ENCODE results near the gene RNF227. TPM values are rescaled to one million over a fixed set of nuclear protein-coding genes. Genes with fewer than 3 reads are reported as not detected.

The RNF227 gene
- total and polyA plus RNA-seq, 2 of the 13 experiments (the other 11 are each of a cell fraction or from before 2014, with no cell fraction given), result 0.20 to 0.79 TPM

DNA sequence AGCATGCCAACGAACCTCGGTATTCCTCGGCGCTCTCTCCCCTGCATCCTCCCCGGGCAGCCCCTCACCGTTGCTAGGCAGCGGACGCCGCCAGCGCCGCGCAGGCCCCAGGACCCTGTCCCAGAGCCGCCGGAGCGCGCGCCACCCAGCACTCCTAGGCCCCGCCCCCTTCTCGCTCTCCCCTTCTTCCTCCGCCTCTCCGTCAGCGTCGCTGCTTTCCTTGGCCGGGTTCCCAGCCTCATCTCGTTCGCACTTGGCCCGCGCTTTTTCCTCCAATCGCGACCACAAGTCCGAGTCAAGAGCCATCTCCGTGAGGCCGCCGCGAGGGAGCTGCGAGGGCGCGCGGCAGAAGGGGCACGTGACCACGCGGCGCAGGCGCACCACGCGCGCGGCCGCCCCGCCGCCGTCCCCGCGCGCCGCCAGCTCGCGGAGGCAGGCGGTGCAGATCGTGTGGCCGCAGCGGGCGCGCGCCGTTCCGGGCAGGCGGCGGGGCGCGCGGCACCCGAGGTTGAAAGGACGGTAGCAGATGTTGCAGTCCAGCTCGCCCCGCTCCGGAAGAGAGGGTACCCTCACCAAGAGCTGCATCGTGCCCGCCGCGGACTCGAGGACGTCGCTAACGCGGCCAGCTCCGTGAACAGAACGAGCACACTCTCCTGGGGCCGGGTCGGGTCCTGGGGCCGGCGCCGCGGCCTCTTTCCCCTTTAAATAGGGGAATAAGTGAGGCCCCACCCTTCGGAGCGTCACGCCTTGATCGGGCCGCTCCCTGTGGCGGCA is at the start of gene RNF227 (continued):
- TF ChIP-seq ZNF296 (CRISPR knock-in tag; conservative IDR thresholded peaks at IDR 0.05), result peak; percentile 68; the same call in 1 of the 2 replicates
- no peak for TF ChIP-seq CC2D1A (CRISPR knock-in tag; IDR thresholded peaks at IDR 0.05)
- no peak for TF ChIP-seq JARID2 (CRISPR knock-in tag; IDR thresholded peaks at IDR 0.05; ENCODE audit: insufficient replicate concordance)
- TF ChIP-seq RORA (CRISPR knock-in tag; IDR thresholded peaks at IDR 0.05), result no peak
- TF ChIP-seq ZNF3 (CRISPR knock-in tag; IDR thresholded peaks at IDR 0.05), result no peak
- no peak for TF ChIP-seq ZMYM3 (CRISPR knock-in tag; IDR thresholded peaks at IDR 0.05)
- TF ChIP-seq, protein P1, sequence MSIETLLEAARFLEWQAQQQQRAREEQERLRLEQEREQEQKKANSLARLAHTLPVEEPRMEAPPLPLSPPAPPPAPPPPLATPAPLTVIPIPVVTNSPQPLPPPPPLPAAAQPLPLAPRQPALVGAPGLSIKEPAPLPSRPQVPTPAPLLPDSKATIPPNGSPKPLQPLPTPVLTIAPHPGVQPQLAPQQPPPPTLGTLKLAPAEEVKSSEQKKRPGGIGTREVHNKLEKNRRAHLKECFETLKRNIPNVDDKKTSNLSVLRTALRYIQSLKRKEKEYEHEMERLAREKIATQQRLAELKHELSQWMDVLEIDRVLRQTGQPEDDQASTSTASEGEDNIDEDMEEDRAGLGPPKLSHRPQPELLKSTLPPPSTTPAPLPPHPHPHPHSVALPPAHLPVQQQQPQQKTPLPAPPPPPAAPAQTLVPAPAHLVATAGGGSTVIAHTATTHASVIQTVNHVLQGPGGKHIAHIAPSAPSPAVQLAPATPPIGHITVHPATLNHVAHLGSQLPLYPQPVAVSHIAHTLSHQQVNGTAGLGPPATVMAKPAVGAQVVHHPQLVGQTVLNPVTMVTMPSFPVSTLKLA (IDR thresholded peaks at IDR 0.05), result no peak
- TF ChIP-seq HOXA9 (CRISPR knock-in tag; IDR thresholded peaks at IDR 0.05; ENCODE audit: borderline replicate concordance), result peak; percentile 96
- peak; percentile 85; the same call in 1 of the 2 replicates for TF ChIP-seq ZNF33B (CRISPR knock-in tag; IDR thresholded peaks at IDR 0.05)
- TF ChIP-seq HDAC2 (CRISPR knock-in tag; IDR thresholded peaks at IDR 0.05), result no peak
- TF ChIP-seq AHR (CRISPR knock-in tag; IDR thresholded peaks at IDR 0.05), result peak; percentile 71; the same call in 1 of the 2 replicates
- TF ChIP-seq, protein P2, sequence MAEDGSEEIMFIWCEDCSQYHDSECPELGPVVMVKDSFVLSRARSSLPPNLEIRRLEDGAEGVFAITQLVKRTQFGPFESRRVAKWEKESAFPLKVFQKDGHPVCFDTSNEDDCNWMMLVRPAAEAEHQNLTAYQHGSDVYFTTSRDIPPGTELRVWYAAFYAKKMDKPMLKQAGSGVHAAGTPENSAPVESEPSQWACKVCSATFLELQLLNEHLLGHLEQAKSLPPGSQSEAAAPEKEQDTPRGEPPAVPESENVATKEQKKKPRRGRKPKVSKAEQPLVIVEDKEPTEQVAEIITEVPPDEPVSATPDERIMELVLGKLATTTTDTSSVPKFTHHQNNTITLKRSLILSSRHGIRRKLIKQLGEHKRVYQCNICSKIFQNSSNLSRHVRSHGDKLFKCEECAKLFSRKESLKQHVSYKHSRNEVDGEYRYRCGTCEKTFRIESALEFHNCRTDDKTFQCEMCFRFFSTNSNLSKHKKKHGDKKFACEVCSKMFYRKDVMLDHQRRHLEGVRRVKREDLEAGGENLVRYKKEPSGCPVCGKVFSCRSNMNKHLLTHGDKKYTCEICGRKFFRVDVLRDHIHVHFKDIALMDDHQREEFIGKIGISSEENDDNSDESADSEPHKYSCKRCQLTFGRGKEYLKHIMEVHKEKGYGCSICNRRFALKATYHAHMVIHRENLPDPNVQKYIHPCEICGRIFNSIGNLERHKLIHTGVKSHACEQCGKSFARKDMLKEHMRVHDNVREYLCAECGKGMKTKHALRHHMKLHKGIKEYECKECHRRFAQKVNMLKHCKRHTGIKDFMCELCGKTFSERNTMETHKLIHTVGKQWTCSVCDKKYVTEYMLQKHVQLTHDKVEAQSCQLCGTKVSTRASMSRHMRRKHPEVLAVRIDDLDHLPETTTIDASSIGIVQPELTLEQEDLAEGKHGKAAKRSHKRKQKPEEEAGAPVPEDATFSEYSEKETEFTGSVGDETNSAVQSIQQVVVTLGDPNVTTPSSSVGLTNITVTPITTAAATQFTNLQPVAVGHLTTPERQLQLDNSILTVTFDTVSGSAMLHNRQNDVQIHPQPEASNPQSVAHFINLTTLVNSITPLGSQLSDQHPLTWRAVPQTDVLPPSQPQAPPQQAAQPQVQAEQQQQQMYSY (CRISPR knock-in tag; IDR thresholded peaks at IDR 0.05), result peak; percentile 69
- TF ChIP-seq, protein P3, sequence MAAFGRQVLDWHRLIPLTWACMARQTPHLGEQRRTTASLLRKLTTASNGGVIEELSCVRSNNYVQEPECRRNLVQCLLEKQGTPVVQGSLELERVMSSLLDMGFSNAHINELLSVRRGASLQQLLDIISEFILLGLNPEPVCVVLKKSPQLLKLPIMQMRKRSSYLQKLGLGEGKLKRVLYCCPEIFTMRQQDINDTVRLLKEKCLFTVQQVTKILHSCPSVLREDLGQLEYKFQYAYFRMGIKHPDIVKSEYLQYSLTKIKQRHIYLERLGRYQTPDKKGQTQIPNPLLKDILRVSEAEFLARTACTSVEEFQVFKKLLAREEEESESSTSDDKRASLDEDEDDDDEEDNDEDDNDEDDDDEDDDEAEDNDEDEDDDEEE (CRISPR knock-in tag; IDR thresholded peaks at IDR 0.05), result peak; percentile 79; the same call in 1 of the 2 replicates
- TF ChIP-seq, protein P4, sequence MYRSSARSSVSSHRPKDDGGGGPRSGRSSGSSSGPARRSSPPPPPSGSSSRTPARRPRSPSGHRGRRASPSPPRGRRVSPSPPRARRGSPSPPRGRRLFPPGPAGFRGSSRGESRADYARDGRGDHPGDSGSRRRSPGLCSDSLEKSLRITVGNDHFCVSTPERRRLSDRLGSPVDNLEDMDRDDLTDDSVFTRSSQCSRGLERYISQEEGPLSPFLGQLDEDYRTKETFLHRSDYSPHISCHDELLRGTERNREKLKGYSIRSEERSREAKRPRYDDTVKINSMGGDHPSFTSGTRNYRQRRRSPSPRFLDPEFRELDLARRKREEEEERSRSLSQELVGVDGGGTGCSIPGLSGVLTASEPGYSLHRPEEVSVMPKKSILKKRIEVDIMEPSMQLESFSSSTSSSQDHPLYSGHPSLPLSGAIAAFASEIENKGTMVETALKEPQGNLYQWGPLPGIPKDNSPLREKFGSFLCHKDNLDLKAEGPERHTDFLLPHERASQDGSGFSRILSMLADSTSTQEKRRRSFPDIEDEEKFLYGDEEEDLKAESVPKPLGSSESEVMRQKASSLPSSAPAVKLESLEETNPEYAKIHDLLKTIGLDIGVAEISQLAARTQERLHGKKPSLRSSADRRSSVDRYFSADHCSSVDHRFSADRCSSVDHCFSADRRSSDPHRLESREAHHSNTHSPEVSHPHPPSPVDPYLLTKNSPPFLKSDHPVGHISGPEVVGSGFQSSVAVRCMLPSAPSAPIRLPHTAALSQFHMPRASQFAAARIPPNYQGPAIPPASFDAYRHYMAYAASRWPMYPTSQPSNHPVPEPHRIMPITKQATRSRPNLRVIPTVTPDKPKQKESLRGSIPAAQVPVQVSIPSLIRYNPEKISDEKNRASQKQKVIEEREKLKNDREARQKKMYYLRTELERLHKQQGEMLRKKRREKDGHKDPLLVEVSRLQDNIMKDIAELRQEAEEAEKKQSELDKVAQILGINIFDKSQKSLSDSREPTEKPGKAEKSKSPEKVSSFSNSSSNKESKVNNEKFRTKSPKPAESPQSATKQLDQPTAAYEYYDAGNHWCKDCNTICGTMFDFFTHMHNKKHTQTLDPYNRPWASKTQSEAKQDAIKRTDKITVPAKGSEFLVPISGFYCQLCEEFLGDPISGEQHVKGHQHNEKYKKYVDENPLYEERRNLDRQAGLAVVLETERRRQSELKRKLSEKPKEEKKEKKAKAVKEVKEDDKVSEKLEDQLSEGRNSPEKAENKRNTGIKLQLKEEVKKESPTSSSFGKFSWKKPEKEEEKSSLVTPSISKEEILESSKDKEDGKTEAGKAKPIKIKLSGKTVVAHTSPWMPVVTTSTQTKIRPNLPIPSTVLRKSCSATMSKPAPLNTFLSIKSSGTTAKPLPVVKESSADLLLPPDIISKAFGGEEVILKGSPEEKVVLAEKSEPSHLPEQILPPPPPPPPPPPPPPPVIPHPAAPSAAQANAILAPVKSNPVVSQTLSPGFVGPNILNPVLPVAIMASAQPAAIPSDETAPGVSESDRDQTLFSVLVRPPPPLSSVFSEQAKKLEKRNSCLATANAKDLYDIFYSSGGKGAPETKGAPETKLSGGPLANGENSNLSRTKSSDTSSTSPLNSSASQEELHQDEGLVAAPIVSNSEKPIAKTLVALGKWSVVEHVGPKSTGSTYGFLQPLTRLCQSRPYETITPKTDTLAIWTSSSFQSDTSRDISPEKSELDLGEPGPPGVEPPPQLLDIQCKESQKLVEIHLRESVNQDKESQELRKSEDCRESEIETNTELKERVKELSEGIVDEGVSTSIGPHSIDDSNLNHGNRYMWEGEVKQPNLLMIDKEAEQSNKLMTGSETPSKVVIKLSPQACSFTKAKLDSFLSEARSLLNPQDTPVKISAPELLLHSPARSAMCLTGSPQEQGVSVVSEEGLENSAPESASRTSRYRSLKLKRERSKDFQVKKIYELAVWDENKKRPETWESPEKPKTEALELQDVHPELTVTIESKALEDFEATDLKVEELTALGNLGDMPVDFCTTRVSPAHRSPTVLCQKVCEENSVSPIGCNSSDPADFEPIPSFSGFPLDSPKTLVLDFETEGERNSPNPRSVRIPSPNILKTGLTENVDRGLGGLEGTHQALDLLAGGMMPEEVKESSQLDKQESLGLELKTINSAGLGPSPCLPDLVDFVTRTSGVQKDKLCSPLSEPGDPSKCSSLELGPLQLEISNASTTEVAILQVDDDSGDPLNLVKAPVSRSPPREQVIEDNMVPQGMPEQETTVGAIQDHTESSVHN (CRISPR knock-in tag; IDR thresholded peaks at IDR 0.05), result 0 out of 2 replicates have a peak, but pooled peaks have one; percentile 53
